GM18861 (cell line): ENCODE data around the gene FHIT.
"Not testable (repeated sequence)": the region's sequence is repeated elsewhere in the genome, so short reads cannot be mapped to it uniquely, and the experiment has no call there.

ENCODE experiments used
- ATAC-seq: cut with Tn5 transposase; IDR thresholded peaks from one replicate; pipeline ENCODE4 v1.9.1; 2021; ENCODE audit not compliant: unreplicated experiment

FHIT gene

DNA sequence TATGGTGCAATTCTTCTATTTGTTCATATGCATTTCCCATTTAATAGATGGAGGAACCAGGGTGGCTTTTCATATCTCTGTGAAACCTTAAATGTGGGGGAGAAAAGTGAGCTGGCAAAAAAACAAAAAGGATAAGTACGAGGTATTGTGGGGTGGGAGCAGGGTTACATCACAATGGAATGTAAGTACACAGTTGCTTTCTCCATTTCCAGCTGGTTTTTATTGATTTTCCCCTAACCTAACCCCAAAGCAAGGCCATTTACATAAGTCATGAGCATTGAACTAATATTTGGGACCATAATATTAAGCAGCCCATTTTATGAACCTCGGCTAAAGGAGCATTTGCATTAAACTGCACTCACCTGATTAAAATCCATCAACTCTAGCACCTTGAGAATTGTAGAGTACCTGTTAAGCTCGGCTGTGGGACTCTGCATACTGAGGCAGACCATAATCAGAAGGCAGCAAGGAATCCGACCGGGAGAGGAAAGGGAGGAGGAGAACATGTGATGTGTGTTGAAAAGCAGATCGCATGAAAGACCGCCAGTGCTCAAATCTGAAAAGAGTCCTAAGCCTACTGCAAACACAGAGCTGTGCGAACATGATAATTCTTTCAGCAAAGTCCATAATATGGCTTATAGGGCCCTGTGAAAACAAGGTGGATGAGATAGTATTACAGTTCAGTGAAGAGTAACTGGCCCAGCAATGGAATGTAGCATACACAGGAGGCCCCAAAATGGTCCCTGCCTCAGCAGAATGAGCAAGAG is 513.4 kb downstream of the FHIT start:
- ATAC-seq, result no peak

DNA sequence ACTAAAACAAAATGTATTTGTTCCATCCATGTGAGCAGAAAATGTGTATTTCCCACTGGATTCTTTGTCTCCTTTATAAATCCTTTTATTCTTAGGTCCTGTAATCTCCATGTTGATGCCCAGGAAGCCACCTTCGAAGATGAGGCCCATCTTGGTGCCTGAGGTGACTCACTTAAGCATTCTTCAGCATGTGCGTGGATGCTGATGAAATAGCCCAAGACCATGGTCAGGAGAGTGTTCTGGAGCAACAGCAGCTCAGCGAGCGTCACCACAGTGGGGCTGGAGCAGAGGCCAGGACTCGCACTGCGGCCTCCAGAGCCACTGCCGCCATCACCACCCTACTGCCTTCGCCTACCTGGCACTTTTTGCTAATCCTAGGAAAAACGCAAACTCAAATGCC is 520.9 kb downstream of the FHIT start:
- ATAC-seq, result no peak

- no peak for ATAC-seq
Measured at GRCh38 chr3:60729056-60729455, 522.2 kb downstream of the FHIT start.

GRCh38 chr3:60728006-60728405 is 523.2 kb downstream of the FHIT start:
- ATAC-seq, result no peak

DNA sequence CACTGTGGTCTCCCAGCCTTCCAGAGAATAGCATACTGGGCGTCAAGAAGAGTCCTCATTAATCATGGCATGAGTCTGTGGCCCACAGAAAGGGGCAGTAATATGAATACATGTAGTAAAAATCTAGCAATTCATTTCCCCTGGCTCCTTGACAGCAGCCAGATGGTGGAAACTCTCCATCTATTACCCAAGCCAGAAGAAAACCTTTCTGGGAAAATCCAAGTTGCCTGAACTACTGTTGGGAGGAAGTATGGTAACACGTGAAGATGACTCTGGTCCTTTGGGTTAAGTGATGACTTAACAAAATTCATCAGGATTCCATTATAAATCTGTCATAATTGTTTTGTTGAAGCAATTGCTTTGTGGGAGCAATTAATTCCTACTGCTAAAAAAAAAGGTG is 530.5 kb downstream of the FHIT start:
- no peak for ATAC-seq

GRCh38 chr3:60716573-60716972 is 534.7 kb downstream of the FHIT start:
- ATAC-seq, result no peak

DNA sequence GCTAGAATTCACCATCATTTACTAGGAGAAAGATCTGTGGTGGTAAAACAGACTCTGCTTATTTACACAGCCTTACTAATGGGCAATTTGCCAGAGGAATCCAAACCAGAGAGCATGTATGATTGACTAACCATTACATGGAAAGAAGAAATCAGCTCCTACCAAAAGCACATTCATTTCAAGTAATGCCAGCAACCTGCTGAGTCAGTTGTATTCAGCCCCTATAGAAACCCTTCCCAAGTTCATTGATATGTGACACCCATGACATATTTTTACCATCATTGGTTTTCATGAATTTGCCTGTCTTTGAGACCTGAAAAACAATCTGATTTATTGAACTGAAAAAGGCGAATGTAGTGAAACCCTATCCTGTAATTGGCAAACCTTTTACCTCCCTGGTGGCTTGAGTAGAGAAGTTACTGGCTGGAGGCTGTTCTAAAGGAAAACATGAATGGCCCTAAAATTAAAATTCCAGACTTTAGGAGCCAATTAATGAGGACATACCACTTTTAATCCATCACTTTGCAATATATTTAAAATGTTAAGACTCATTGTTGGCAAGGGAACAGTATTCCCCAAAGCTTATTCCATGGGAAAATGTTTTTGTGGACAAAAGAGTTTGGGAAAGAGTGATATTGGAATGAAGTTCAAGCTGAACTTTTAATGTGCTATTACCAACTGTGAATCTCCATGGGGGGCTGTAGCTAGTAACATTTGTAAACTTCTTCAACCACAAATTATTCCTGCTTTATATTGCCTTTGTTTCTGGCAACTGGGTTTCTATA is 542.9 kb downstream of the FHIT start:
- no peak for ATAC-seq

DNA sequence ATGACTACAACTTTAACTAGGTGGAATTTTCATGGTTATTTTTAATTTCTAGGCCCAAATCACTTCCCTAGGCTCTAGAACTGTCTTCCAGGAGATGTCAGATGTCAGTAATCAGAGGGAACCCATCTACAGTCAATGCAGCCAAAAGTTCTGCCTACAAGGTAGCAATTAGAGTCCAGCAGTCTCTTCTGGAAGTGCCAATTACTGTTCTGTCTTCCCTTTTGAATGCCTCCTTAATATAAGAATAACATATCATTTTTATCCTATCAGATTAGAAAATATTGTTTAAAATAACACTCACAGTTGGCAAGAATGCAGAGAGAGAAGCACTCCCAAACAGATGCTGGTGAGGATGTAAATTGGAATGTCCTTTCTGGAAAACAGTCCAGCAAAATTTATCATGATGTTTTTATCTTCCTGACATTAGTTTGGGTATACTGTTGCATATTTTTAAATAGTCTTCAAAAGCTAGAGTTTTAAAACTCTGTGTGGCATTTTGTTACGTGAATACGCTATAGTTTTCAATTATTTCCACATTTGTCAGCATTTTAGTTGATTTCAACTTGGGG is 543.7 kb downstream of the FHIT start:
- no peak for ATAC-seq

DNA sequence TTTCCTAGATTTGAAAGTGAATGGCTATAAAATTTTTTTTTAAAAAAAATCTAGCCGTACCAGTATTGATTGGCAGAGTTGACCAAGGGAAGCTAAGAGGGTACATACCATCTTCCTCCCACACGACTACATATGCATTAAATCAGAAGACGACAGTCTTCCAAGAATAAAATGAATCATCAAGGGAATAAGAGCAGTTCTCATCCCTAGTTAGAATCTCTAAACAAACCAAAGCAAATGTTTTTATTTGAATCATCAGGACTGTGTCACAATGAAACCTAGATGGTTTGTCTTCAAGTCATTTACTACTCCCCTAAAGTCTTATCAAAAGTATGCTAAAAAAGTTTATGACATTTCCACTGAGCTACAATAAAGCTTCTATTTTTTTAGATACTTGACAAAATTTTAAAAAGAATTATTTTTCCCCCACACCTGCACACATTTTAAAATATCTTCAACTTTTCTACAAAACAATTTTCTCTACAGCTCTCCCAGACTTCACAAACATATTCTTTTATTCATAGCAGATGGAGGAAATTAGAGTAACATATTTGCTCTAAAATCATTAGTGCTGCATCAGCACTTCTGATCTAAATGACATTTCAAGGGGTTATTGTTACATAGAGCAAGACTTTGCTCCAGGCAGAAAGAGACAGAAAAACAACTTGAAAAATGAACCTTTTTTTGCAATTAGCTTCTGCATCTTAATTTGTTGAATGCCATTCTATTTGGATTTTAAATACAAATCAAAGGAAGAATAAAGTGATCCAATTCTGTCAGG is 547.1 kb downstream of the FHIT start:
- no peak for ATAC-seq

GRCh38 chr3:60703008-60703407 is 548.2 kb downstream of the FHIT start:
- no peak for ATAC-seq

DNA sequence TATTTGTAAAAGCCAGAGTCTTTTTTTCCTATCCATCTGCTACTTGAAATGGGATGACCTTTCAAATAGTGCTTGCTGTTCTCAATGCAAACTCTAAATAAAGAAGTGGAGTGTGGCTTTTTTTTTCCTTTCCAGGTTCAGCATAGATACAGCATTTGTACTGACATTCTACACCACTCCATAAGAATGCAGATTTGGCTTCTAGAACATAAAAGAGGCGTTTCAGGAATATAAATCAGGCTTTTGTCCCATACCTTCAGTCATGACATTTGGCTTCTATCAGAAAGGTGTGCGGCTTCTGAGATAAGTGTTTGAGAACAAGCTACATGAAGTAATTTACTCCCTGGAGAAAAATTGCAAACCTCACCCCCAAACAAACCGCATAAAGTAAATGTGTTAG is 553.1 kb downstream of the FHIT start:
- no peak for ATAC-seq

DNA sequence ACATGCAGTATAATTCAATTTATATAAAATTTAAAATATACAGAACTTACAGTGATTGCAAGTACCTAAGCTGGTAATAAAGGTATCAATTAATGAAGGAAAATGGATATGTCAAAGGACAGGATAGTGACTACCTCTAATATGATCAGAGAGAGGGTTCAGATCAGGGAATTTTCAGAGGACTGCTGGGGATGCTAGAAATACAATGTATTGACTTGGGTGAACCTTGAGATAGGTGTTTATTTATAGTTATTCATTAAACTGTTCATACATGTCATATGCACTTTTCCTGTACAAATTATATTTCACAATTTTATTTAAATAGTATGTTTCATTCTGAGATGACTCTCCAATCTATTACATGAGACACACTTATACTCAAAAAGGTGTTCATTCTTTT is 554.1 kb downstream of the FHIT start:
- no peak for ATAC-seq

GRCh38 chr3:60696428-60697125 is 554.7 kb downstream of the FHIT start:
- no peak for ATAC-seq

DNA sequence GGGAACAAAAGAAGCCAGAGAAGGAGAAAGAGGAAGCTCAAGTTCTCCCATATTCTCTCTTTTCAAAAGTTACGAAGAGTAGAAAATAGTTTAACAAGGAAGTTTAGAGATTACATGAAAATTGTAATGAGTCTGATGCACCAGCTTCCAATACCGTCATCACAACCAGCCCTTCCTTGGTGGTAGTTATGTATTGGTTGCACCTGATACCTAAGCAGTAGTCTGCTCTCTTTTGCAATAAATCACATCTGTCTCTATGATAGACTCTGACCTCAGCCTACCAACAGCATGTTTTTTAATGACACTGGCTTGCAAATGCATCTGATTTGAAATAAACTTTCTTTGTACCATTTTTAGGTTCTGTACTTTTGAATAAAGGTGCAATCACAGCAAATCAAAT is 575.8 kb downstream of the FHIT start:
- ATAC-seq, result no peak

DNA sequence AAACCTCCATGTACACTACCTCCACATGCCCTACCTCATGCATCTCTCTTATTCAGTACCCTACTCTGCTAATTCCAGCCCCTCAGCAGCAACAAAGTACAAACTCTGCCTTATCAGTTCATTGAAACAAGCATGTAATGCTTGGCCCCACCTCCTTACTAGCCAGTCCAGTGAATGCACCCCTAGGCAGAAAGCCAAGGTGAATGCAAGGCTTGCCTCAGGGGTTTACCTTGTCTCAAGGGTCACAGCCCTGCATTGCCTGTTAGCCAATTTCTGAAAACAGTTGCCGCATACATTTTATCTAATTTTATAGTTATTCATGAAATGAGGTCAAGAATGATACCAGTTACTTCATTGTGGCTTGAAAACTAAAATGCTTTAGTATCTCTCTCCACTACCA is 576.4 kb downstream of the FHIT start:
- no peak for ATAC-seq

GRCh38 chr3:60673123-60673522 is 578.1 kb downstream of the FHIT start:
- ATAC-seq, result no peak

GRCh38 chr3:60672337-60672736 is 578.9 kb downstream of the FHIT start:
- ATAC-seq, result not testable (repeated sequence)

DNA sequence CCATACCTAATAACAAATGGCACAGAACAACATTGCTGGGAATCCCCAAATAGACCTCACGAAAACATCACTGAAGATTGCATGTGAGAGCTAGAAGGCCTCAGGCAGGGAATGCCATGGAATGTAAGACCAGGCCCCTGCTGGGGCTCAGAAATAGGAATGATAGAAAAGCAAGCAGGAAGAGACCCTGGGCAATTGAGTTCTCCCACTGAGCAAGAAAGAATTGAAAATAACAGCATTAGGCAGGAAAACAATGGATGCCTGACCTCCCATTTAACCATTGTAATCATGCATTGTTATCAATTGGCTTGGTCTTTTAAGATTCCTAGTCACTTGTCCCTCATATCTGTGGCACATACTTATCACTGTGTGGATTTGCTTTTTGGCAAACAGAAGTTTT is 581.6 kb downstream of the FHIT start:
- ATAC-seq, result no peak

DNA sequence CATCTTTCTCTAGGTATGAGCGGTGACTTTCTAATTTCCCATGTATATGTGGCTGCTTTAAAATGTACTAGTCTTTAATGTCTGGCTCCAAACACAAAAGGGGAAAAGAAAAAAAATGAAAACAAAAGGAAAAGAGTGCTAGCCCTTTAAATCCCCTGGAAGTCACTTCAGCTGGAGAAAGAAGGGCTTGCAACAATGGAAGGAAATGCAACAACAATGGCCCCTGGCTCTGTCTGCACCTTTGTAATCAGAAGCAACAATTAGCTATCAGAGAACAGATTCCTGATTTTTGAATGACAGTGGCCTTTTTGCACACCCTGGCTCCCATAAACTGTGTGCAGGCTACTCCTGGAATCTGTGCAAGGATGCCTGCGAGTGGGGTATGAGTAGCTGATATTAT is 591.2 kb downstream of the FHIT start:
- ATAC-seq, result no peak

DNA sequence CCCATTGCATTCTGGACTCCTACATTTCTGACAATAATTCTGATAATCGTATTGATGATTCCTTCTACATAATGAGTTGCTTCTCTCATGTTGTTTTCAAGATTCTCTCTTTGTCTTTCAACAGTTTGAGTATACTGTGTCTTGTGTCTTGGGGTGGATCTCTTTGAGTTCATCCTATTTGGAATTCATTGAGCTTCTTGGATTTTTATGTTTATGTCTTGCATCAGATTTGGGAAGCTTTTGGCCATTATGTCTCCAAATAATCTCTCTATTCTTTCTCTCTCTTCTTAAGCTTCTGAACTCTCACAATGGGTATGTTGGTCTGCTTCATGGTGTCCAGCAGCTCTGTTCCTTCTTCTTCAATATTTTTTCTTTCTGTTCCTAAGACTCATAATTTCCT is 592.2 kb downstream of the FHIT start:
- ATAC-seq, result no peak

DNA sequence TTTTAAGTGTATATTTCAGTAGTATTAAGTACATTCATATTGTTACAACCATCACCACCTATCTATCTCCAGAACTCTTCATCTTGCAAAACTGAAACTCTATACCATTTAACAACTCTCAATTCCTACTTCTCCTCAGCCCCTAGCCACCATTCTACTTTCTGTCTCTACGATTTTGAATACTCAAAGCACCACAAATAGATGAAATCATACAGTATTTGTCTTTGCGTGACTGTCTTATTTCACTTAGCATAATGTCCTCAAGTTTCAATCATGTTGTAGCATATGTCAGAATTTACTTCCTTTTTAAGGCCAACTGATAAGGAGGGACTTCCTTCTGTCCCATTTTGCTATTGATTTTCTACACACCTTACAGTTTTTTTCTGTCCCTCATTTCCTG is 593.3 kb downstream of the FHIT start:
- peak; percentile 90 for ATAC-seq
